Lung (tissue), 12 donors: ENCODE results near the gene DBN1. TPM values are rescaled to one million over a fixed set of nuclear protein-coding genes. Genes with fewer than 3 reads are reported as not detected.

Experiments used
- ATAC-seq: fragments of 200-7000 bp; cut with Tn5 transposase; one replicate; pipeline ENCODE4 v1.9.1; 2020; ENCODE audit warnings: moderate number of reproducible peaks; ENCODE audit not compliant: insufficient read depth, low FRiP score
- DNase-seq, 3 donors: peaks; one replicate each; pipeline ENCODE4 v3.0.0-alpha.2; 2013 to 2017
- H3K27ac ChIP-seq, 2 donors: one replicate each; pipeline ENCODE4 v1.5.1; 2013; ENCODE audit warnings: mild to moderate bottlenecking in 2 of 2, moderate library complexity in 2 of 2, control low read depth in 1 of 2, inconsistent platforms in 1 of 2, low read depth in 1 of 2, low read length in 1 of 2
- H3K27me3 ChIP-seq, 3 donors: one replicate each; pipeline ENCODE4 v1.5.1; 2013; ENCODE audit warnings: low read length in 2 of 3; ENCODE audit not compliant: control insufficient read depth in 3 of 3, insufficient read depth in 3 of 3
- H3K36me3 ChIP-seq, 4 donors: one replicate each; pipeline ENCODE4 v1.5.1; 2013; ENCODE audit warnings: low read length in 4 of 4, mild to moderate bottlenecking in 1 of 4, moderate library complexity in 1 of 4; ENCODE audit not compliant: control insufficient read depth in 4 of 4, insufficient read depth in 4 of 4
- H3K4me1 ChIP-seq, 5 donors: one replicate each; pipeline ENCODE4 v1.5.1; 2013; ENCODE audit warnings: low read length in 5 of 5, mild to moderate bottlenecking in 2 of 5, moderate library complexity in 1 of 5; ENCODE audit not compliant: control insufficient read depth in 5 of 5, insufficient read depth in 5 of 5
- H3K4me3 ChIP-seq: one replicate; pipeline ENCODE4 v1.5.1; 2013; ENCODE audit warnings: mild to moderate bottlenecking, control low read depth, moderate library complexity
- H3K9ac ChIP-seq, 2 donors: one replicate each; pipeline ENCODE4 v1.5.1; 2013; ENCODE audit warnings: low read length in 2 of 2, control low read depth in 1 of 2; ENCODE audit not compliant: insufficient read depth in 1 of 2
- H3K9me3 ChIP-seq, 4 donors: one replicate each; pipeline ENCODE4 v1.5.1; 2013; ENCODE audit warnings: low read length in 3 of 4, mild to moderate bottlenecking in 1 of 4, moderate library complexity in 1 of 4; ENCODE audit not compliant: control insufficient read depth in 4 of 4, insufficient read depth in 3 of 4
- WGBS, 2 donors: extraction: QIAGEN DNeasy Blood & Tissue Kit; methylation state at CpG; one replicate each; pipeline ENCODE4 v1.1.7; 2013; 5-methylcytosine and 5-hydroxymethylcytosine counted together
- polyA plus RNA-seq, 2 donors: library from polyadenylated mRNA; stranded (reverse); fragments of 200-250 nt; gene quantifications; one replicate each; pipeline ENCODE4 v1.2.1, GENCODE V29; 2013
- total RNA-seq, 2 donors: library from RNA; depleted of rRNA in 1 of 2; stranded (reverse); fragments of >200 nt in 1 of 2; gene quantifications; one replicate each; pipeline ENCODE4 v1.2.1, GENCODE V29; 2014 to 2021
- TF ChIP-seq, protein P1 (sequence below): IDR thresholded peaks from 2 replicates; pipeline ENCODE4 v1.5.1; 2012; ENCODE audit warnings: mild to moderate bottlenecking; ENCODE audit errors: control extremely low read depth, extremely low read depth
- donor health status: control.
- donor health status: control.
- donor health status: Bipolar disorder and iron deficiency.
- donor health status: healthy.
- donor health status: DM: yes; HTN: yes; CAD: no.

The DBN1 gene
- total and polyA plus RNA-seq, 4 donors: 18.7 to 38.3 (median 30.3) TPM

DNA sequence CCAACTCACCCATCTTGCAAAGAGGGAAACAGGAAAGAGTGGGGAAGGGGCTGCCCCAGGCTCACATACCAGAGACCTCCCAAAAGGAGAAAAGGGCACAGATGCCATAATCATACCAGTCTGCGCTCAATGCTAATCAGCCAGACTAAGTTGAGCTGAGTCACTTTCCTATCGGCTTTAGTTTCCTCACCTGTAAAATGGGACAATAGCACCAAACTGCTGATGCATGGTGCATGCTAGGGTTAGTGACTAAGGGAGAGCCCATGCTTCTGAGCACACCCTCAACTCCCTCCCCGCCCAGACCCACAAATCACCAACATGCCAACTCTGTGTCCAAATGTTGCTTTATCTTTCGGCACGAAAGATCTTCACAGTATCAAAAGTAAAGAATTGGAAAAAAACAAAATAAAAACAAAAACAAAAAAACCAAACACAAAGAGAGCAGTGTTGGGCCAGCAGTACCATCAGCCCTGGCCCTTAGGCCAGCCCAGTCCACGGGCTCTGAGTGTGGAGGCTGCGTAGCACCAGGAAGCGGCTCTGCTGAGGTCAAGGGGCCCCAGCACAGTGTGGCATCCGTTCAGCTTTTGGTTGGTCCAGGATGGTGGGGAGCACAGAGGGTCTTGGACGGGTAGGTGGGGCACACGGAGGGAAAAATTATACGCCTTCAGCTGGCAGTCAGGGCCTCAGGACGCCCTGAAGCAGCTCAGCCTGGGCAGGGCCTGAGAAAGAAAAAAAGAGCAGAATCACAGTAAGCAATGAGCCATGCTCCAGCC is 46.2 kb upstream of the DBN1 start:
- no peak for DNase-seq
- Histone ChIP-seq H3K4me1 (peaks cover 0 to 14% (median 8%) of the 10 kb centered on the region in 5 donors), H3K27me3 (no peaks in the 10 kb centered on the region), H3K9ac (no peak overlapping the region), H3K4me3 (no peak overlapping the region), H3K27ac (no peak overlapping the region), H3K9me3 (no peaks in the 10 kb centered on the region), H3K36me3 (peaks cover 6 to 48% (median 36%) of the 10 kb centered on the region in 4 donors)
- TF ChIP-seq, protein P1, sequence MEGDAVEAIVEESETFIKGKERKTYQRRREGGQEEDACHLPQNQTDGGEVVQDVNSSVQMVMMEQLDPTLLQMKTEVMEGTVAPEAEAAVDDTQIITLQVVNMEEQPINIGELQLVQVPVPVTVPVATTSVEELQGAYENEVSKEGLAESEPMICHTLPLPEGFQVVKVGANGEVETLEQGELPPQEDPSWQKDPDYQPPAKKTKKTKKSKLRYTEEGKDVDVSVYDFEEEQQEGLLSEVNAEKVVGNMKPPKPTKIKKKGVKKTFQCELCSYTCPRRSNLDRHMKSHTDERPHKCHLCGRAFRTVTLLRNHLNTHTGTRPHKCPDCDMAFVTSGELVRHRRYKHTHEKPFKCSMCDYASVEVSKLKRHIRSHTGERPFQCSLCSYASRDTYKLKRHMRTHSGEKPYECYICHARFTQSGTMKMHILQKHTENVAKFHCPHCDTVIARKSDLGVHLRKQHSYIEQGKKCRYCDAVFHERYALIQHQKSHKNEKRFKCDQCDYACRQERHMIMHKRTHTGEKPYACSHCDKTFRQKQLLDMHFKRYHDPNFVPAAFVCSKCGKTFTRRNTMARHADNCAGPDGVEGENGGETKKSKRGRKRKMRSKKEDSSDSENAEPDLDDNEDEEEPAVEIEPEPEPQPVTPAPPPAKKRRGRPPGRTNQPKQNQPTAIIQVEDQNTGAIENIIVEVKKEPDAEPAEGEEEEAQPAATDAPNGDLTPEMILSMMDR: no peak
- ATAC-seq: no peak
- 83 to 95% methylated on average over 13 of the region's 13 CpGs for WGBS, 2 donors

DNA sequence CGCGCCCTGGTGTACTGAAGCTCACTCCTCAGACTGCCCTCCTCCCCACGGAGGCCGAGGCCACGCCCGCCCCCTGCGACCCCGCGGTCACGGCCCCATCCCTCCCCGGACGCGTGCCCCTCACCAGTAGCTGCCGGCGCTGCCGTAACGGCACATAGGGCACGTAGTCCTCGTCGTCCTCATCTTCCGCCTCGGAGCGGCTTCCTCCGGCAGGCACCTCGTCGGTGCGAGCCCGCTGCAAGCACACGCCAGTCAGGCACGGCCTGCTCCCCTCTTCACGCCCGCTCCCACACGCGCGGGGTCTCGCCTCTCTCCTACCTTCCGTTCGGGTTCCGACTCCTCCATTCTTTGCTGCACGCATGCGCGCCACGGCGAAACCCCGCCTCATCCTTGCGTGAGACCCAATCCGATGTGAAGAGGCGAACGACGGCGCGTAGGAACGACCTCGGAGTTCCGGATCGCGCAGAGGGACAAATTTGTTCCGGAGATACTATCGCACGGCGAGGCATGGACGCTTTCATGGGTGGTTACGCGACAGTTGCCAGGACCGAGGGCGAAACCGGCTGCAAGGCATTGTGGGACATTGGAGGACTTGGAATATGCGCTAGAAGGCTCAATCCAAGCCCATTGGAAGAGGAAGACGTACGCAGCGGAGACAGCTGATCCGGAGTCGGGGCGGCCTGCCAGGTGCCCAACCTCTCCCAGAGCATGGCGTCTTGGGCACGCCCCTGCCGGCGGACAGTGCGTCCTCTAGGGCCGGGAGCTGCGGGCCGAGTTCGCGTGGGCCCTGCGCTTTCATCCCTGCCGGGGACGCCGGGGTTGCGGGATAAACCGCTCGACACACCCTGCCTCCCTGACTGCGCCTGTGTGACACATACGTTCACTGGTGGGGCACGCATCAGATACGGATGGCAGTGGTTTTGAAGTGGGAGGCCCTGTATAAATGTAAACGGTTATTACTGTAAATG is 43.5 kb upstream of the DBN1 start, which contains the start of gene DDX41:
Gene DDX41 (minus strand): TSS at position 361 of the 968 bp plus-strand sequence. CDS start 16 bp downstream, at position 345.
- Histone ChIP-seq H3K9ac (peak within 1 kb of the TSS; percentile 69 to 74), H3K4me3 (peak within 1 kb of the TSS; percentile 65), H3K27me3 (no peaks in the 10 kb centered on the region), H3K9me3 (no peaks in the 10 kb centered on the region), H3K36me3 (peaks cover 13 to 56% (median 45%) of the 10 kb centered on the region in 4 donors), H3K27ac (peak within 1 kb of the TSS; percentile 73 to 91), H3K4me1 (peaks cover 0 to 14% (median 8%) of the 10 kb centered on the region in 5 donors)
- WGBS, 2 donors: 0% methylated on average over 93 to 96 of the region's 96 CpGs
- TF ChIP-seq, protein P1: no peak
- DNase-seq: peak; percentile 99 to 100 (median 99)
- peak; percentile 94 for ATAC-seq

DNA sequence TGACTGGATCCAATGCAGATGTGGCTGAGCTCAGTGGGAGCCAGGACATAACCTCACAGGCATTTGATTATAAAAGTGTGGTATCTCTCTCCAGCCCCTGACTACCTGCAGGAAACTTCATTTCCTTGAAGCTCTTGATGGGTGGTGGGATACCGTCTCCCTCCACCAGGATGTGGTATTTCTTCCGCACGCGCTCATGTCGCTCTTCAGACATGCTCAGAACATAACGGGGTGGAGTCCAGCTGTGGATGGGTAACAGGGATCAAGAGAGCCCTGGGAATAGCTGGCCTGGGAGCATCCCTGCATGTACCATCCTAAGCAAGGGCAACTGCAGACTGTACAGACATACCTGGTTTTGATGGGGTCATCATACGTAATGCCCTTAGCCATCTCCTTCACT is 42.1 kb upstream of the DBN1 start:
- Histone ChIP-seq H3K27me3 (no peaks in the 10 kb centered on the region), H3K36me3 (peaks cover 7 to 55% (median 42%) of the 10 kb centered on the region in 4 donors), H3K4me3 (no peak overlapping the region), H3K4me1 (peaks cover 0 to 14% (median 8%) of the 10 kb centered on the region in 5 donors), H3K27ac (no peak overlapping the region), H3K9me3 (no peaks in the 10 kb centered on the region), H3K9ac (peak overlapping the region; percentile 69 to 74)
- no peak for DNase-seq
- 82 to 86% methylated on average over 7 of the region's 7 CpGs for WGBS, 2 donors
- TF ChIP-seq, protein P1: no peak
- ATAC-seq: no peak
